GM06990 (cell line): Measurements from ENCODE around the gene SLFNL1.

Experiments
- DNase-seq: peaks from one replicate; pipeline ENCODE4 v3.0.0-alpha.2; 2011; ENCODE audit not compliant: insufficient read length; ENCODE audit errors: extremely low read depth
- H3K27me3 ChIP-seq: replicated peaks from 2 replicates; pipeline ENCODE4 v1.6.0; 2011; ENCODE audit warnings: low read length; ENCODE audit not compliant: control insufficient read depth, insufficient read depth
- H3K36me3 ChIP-seq: 2 replicates; pipeline ENCODE4 v1.5.1; 2011; ENCODE audit warnings: low read length; ENCODE audit not compliant: control insufficient read depth, insufficient read depth
- H3K4me3 ChIP-seq: replicated peaks from 2 replicates; pipeline ENCODE4 v1.5.1; 2011; ENCODE audit warnings: low read depth, mild to moderate bottlenecking, control low read depth, low read length
- TF ChIP-seq, protein P1 (sequence below): IDR thresholded peaks from 2 replicates; pipeline ENCODE4 v1.5.1; 2011; ENCODE audit warnings: low read length, control low read depth, mild to moderate bottlenecking, inconsistent platforms; ENCODE audit not compliant: insufficient read depth, poor library complexity, severe bottlenecking

Gene SLFNL1

DNA sequence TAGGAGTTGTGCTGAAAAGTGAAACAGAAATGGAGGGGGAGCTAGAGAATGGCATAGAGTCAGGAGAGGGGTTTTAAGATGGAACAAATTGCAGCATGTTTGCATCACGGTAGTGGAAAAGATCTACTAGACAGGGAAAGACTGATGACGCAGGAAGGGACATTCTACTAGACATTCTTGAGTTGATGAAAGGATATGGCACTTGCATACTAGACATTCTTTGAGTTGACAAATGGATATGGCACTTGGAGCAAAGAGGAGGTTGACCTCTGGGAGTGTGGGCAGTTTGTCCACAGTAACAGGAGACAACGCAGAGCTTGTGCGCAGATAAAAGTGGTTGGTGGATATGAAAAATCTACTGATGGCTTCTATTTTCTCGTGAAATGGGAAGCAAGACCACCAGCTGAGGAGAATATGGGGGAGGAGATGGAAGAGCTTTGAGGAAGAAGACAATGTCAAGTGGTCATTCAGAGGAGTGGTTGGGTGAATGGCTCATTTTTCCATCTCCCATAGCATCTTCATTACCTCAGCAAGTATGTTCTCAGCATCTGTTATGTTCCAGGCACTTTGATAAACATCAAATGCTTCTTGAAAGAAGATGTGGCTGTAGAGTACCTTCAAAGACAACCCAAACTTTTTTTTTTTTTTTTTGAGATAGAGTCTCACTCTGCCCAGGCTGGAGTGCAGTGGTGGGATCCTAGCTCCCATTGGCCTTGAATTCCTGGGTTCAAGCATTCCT lies 44.4 kb downstream of the SLFNL1 start:
- no peak for DNase-seq
- H3K4me3 ChIP-seq, result no peak overlapping the region
- TF ChIP-seq, protein P1, sequence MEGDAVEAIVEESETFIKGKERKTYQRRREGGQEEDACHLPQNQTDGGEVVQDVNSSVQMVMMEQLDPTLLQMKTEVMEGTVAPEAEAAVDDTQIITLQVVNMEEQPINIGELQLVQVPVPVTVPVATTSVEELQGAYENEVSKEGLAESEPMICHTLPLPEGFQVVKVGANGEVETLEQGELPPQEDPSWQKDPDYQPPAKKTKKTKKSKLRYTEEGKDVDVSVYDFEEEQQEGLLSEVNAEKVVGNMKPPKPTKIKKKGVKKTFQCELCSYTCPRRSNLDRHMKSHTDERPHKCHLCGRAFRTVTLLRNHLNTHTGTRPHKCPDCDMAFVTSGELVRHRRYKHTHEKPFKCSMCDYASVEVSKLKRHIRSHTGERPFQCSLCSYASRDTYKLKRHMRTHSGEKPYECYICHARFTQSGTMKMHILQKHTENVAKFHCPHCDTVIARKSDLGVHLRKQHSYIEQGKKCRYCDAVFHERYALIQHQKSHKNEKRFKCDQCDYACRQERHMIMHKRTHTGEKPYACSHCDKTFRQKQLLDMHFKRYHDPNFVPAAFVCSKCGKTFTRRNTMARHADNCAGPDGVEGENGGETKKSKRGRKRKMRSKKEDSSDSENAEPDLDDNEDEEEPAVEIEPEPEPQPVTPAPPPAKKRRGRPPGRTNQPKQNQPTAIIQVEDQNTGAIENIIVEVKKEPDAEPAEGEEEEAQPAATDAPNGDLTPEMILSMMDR, result no peak
- no peaks in the 10 kb centered on the region for H3K36me3 ChIP-seq
- no peaks in the 10 kb centered on the region for H3K27me3 ChIP-seq

DNA sequence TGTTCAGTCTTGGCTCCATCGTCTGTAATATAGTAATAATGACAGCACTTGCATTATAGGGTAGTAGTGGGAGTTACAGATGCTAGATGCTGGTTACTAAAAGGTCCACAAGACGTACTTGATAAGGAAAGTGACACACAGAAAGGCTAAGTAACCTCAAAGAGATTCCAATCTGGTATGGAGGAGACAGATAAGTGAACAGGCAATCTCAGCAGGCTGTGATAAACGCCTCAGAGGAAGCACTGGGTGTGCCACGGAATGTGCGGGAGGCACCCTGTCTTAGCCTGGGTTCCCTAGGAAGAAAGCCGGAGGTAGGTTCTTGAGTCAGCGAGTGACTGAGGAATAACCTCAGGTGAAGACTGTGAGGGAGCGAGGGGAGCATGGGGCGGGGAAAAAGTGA lies 46.6 kb downstream of the SLFNL1 start:
- no peak overlapping the region for H3K4me3 ChIP-seq
- TF ChIP-seq, protein P1, result no peak
- H3K36me3 ChIP-seq, result no peaks in the 10 kb centered on the region
- H3K27me3 ChIP-seq, result no peaks in the 10 kb centered on the region
- no peak for DNase-seq

DNA sequence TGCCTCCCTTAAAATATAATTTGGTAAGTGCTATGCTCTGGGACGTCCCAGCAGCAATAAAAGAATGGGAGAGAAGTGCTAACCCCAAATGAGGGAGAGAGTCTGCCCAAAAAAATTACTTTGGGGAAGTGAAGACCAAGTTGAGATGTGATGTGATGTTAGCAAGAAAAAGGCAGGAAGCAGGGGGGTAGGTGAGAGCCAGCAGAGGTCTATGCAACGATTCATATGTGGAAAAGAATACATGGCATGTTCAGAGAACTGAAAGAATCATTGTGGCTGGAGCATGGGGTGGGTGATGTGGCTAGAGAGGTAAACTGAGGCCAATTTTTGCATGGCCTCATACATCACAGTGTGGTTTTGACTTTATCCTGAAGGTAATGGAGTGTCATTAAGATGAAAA lies 47.6 kb downstream of the SLFNL1 start:
- TF ChIP-seq, protein P1, result no peak

DNA sequence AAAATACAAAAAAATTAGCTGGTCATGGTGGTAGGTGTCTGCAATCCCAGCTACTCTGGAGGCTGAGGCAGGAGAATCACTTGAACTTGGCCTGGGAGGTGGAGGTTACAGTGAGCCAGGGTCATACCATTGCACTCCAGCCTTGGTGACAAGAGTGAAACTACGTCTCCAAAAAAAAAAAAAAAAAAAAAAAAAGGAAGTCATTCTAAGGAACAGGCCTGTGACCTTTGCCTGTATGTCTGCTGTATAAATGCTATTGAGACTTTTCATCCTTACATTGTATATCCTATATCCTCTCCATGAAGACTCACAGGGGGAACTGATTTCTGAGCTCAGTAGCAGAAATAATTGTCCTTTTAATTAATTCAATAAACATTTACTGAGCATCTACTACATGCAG lies 49.6 kb downstream of the SLFNL1 start:
- Histone ChIP-seq H3K27me3 (no peaks in the 10 kb centered on the region), H3K4me3 (no peak overlapping the region), H3K36me3 (no peaks in the 10 kb centered on the region)
- no peak for DNase-seq
- TF ChIP-seq, protein P1, result no peak

More for the DNA sequence above, 47.6 kb downstream of the SLFNL1 start:
- no peaks in the 10 kb centered on the region for H3K27me3 ChIP-seq
- no peak for DNase-seq
- no peaks in the 10 kb centered on the region for H3K36me3 ChIP-seq
- H3K4me3 ChIP-seq, result no peak overlapping the region

DNA sequence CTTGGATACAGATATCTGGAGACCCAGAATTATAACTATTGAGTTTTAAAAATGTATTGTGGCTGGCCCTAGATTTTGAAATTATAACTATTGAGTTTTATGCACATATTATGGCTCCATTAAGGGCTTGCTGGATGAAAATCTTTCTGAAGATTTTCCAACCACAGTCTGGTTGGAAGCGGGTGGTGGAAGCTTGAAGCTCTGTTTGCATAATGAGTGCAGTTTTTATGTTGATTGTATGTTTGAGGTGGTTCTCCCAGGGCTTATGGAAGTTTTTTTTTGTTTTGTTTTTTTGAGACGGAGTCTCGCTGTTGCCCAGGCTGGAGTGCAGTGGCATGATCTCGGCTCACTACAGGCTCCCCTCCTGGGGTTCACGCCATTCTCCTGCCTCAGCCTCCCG lies 52.1 kb downstream of the SLFNL1 start:
- H3K27me3 ChIP-seq, result no peaks in the 10 kb centered on the region; the same call in 1 of the 2 replicates
- DNase-seq, result no peak
- no peak overlapping the region for H3K4me3 ChIP-seq
- TF ChIP-seq, protein P1, result no peak
- no peaks in the 10 kb centered on the region for H3K36me3 ChIP-seq
